ENCODE measurements around the gene IFT20.

DNA sequence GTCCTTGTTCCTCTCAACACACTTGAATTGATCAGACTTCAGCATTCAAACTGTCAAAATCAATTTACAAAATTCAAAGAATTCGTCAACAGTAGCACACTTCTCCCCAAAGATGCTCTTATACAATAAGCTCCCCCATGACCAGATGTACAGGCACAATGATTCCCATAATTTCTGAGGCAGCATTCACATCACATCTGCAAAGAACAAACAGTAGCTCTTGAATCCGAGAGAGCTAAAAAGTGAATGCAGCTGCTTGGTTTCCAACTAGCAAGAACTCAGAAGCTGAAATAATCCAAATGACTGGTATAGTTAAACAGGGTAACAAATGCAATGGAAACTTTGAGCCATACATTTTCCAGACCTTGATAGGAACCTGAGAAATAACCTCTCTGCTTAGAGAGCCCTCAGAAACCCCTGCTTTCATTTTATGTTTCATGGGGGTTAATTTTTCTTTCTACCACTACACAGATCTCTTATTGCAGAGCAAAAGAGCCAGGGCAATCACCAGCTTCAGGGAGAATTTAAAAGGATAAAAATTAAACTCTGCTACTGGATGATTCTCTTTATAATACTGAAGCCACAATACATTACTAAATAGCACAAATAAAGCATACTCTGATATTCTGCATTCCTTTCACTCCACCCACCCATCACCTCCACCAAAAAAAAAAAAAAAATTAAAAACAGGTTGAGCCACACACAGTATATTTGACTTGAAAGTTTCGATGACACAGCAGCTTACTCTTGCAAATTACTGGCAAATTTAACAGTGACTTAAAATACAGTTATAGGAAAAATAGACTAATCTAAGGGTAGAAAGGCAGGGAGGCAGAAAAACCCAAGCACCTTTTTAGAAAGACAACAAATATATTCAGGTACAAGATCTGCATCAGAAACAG, 39.3 kb downstream of the IFT20 start:
- no peak for TF ChIP-seq EGR1 (IDR thresholded peaks at IDR 0.05)
- no peak for TF ChIP-seq EP300 (IDR thresholded peaks at IDR 0.05; ENCODE audit: borderline replicate concordance)
- TF ChIP-seq NFIC (IDR thresholded peaks at IDR 0.05): no peak
- TF ChIP-seq TCF12 (IDR thresholded peaks at IDR 0.05; ENCODE audit: low read depth): no peak
- TF ChIP-seq TAF1 (IDR thresholded peaks at IDR 0.05; ENCODE audit: low read depth): no peak

All from Ishikawa (cell line).